ENCODE measurements around the gene MARS2.
"Not testable (repeated sequence)": the region's sequence is repeated elsewhere in the genome, so short reads cannot be mapped to it uniquely, and the experiment has no call there.

Gene MARS2

GRCh38 chr2:197705121-197705911 lies at the start of gene MARS2:
Gene MARS2 (plus strand): TSS chr2:197705369. CDS start chr2:197705406, 37 bp downstream.
- peak; percentile 93 for DNase-seq (ENCODE audit: low spot score)

- no peak for DNase-seq (ENCODE audit: low spot score)
These were observed 47.6 kb upstream of the MARS2 start for GRCh38 chr2:197657562-197657961.

- no peak for DNase-seq (ENCODE audit: low spot score)
These were observed 43.5 kb upstream of the MARS2 start for GRCh38 chr2:197661626-197662025.

- DNase-seq (ENCODE audit: low spot score), result no peak
These were observed 38.9 kb upstream of the MARS2 start for GRCh38 chr2:197666277-197666676.

- no peak for DNase-seq (ENCODE audit: low spot score)
These were observed 36.9 kb upstream of the MARS2 start for GRCh38 chr2:197668296-197668695.

GRCh38 chr2:197669077-197669476 lies 36.1 kb upstream of the MARS2 start:
- DNase-seq (ENCODE audit: low spot score), result no peak

- DNase-seq (ENCODE audit: low spot score), result no peak
These were observed 32.7 kb upstream of the MARS2 start for GRCh38 chr2:197672371-197672893.

- DNase-seq (ENCODE audit: low spot score), result no peak
These were observed 32.1 kb upstream of the MARS2 start for GRCh38 chr2:197673106-197673505.

- no peak for DNase-seq (ENCODE audit: low spot score)
These were observed 31.6 kb upstream of the MARS2 start for GRCh38 chr2:197673606-197674005.

GRCh38 chr2:197674060-197674459 lies 31.1 kb upstream of the MARS2 start:
- peak; percentile 48 for DNase-seq (ENCODE audit: low spot score)

- peak; percentile 36 for DNase-seq (ENCODE audit: low spot score)
These were observed 30.6 kb upstream of the MARS2 start for GRCh38 chr2:197674591-197674990.

GRCh38 chr2:197675246-197675645 lies 29.9 kb upstream of the MARS2 start, which contains the start of gene RFTN2:
Gene RFTN2 (minus strand): TSS chr2:197675587. CDS start chr2:197675458, 129 bp downstream.
- DNase-seq (ENCODE audit: low spot score), result no peak

- DNase-seq (ENCODE audit: low spot score), result peak; percentile 48
These were observed 29.4 kb upstream of the MARS2 start for GRCh38 chr2:197675711-197676188.

GRCh38 chr2:197677056-197677455 lies 28.1 kb upstream of the MARS2 start:
- DNase-seq (ENCODE audit: low spot score), result no peak

- no peak for DNase-seq (ENCODE audit: low spot score)
These were observed 27.7 kb upstream of the MARS2 start for GRCh38 chr2:197677483-197677882.

- DNase-seq (ENCODE audit: low spot score), result not testable (repeated sequence)
These were observed 10.0 kb upstream of the MARS2 start for GRCh38 chr2:197695206-197695605.

GRCh38 chr2:197695971-197696370 lies 9.2 kb upstream of the MARS2 start:
- not testable (repeated sequence) for DNase-seq (ENCODE audit: low spot score)

GRCh38 chr2:197696571-197696970 lies 8.6 kb upstream of the MARS2 start:
- DNase-seq (ENCODE audit: low spot score), result not testable (repeated sequence)

- not testable (repeated sequence) for DNase-seq (ENCODE audit: low spot score)
These were observed 5.4 kb upstream of the MARS2 start for GRCh38 chr2:197699724-197700123.

GRCh38 chr2:197700960-197701359 lies 4.2 kb upstream of the MARS2 start:
- no peak for DNase-seq (ENCODE audit: low spot score)

- DNase-seq (ENCODE audit: low spot score), result no peak
These were observed 592 bp upstream of the MARS2 start for GRCh38 chr2:197704434-197705120.

- DNase-seq (ENCODE audit: low spot score), result no peak
These were observed 1.0 kb downstream of the MARS2 start for GRCh38 chr2:197705912-197706838.
